ENCODE results near the gene EPO. TPM values are rescaled to one million over a fixed set of nuclear protein-coding genes. Genes with fewer than 3 reads are reported as not detected.

Gene EPO
- total and polyA plus RNA-seq, 2 donors (not counting 1 experiment from before 2014, with no cell fraction given), result 0.10 TPM; not detected in 1

DNA sequence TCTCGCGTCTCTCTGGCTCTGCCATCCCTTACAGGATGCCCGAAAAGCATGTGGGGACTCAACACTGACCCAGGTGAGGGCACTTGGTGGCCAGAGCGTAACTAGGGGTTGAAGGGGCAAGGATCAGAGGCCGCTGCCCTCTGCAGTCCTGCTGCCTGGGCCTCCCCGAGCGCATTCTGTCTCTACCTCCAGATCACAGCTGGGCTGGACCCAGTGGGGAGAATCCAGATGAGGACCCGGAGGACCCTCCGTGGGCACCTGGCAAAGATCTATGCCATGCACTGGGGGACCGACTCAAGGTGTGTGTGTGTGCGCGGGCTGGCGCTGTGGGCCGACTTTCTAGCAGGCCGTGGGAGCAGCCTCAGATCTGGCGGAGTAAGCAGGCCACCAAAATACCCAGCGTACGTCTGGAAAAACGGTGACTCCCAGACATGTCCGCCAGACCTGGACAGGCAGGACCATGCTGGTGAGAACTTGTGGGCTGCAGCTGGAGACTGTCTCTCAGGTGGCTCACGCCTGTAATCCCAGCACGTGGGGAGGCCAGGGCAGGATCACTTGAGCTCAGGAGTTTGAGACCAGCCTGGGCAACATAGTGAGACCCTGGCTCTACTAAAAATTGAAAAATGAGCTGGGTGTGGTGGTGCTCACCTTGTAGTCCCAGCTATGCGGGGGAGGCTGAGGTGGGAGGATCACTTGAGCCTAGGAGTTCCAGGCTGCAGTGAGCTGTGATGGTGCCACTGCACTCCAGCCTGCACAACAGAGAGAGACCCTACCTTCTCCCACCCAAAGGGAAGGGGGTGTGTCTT, 43.6 kb upstream of the EPO start:
- TF ChIP-seq EZH2 (IDR thresholded peaks at IDR 0.05; ENCODE audit: borderline replicate concordance, insufficient read depth, low read depth, low read length, poor library complexity, severe bottlenecking), result no peak
- TF ChIP-seq, protein P1, sequence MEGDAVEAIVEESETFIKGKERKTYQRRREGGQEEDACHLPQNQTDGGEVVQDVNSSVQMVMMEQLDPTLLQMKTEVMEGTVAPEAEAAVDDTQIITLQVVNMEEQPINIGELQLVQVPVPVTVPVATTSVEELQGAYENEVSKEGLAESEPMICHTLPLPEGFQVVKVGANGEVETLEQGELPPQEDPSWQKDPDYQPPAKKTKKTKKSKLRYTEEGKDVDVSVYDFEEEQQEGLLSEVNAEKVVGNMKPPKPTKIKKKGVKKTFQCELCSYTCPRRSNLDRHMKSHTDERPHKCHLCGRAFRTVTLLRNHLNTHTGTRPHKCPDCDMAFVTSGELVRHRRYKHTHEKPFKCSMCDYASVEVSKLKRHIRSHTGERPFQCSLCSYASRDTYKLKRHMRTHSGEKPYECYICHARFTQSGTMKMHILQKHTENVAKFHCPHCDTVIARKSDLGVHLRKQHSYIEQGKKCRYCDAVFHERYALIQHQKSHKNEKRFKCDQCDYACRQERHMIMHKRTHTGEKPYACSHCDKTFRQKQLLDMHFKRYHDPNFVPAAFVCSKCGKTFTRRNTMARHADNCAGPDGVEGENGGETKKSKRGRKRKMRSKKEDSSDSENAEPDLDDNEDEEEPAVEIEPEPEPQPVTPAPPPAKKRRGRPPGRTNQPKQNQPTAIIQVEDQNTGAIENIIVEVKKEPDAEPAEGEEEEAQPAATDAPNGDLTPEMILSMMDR (IDR thresholded peaks at IDR 0.05), result no peak
- POLR2A ChIA-PET, result interaction anchor here (0.7 to 2.7 kb wide), 10 partner anchors 16 to 307 kb away, joined by 3 to 16 read pairs (median 5); partner anchors contain the start of genes FBXO24, LRCH4 and POP7
- H3K27me3 Mint-ChIP-seq, result no peaks in the 10 kb centered on the region
- H3K9me3 Mint-ChIP-seq (ENCODE audit: insufficient read depth), result no peaks in the 10 kb centered on the region
- ATAC-seq (ENCODE audit: low read depth) (no peak), DNase-seq (no peak)
- H3K27me3 ChIP-seq (replicated peaks in 1 of 4; ENCODE audit: control extremely low read depth in 1 of 4, control insufficient read depth in 3 of 4, insufficient read depth in 4 of 4, low read length in 3 of 4), result no peaks in the 10 kb centered on the region
- H3K36me3 ChIP-seq (replicated peaks in 1 of 2; ENCODE audit: control extremely low read depth in 1 of 2, control insufficient read depth in 1 of 2, extremely low read depth in 1 of 2, insufficient read depth in 2 of 2, low read length in 1 of 2), result peaks cover 0 to 43% of the 10 kb centered on the region in 2 experiments
- peak overlapping the region; percentile 85 for H3K4me2 ChIP-seq (replicated peaks; ENCODE audit: low read depth, low read length, poor library complexity, severe bottlenecking)
- WGBS (ENCODE audit: insufficient coverage), result 95% methylated on average over 22 of the region's 23 CpGs
- no peak overlapping the region for H3K4me3 ChIP-seq (ENCODE audit: control extremely low read depth in 1 of 5, extremely low read depth in 1 of 5, insufficient read depth in 1 of 5, low read depth in 2 of 5, low read length in 4 of 5)
- H3K9me3 ChIP-seq (ENCODE audit: control extremely low read depth in 1 of 3, control insufficient read depth in 2 of 3, insufficient read depth in 1 of 3, low read length in 2 of 3), result no peaks in the 10 kb centered on the region
- H3K27ac ChIP-seq (ENCODE audit: low read length in 2 of 2), result peak overlapping the region; percentile 78 to 97
- CTCF ChIA-PET, result interaction anchor here (1.1 to 4.7 kb wide), 4 partner anchors 14 to 208 kb away, joined by 3 to 53 read pairs (median 10); partner anchors contain the start of gene POP7
- intact Hi-C loops (cut with micrococcal nuclease), result loop anchor here (10.0 kb wide), 1 partner anchor 592 kb away; the partner anchor contains the start of genes COPS6 and ZNF3
- peak overlapping the region; percentile 54 for H2AFZ ChIP-seq (ENCODE audit: insufficient read depth, low read depth, low read length, poor library complexity, severe bottlenecking)
- H3K4me3 Mint-ChIP-seq, result peak overlapping the region; percentile 79
- H4K20me1 ChIP-seq (ENCODE audit: control insufficient read depth, insufficient read depth, low read length, poor library complexity, severe bottlenecking), result peaks cover 45% of the 10 kb centered on the region
- H3K4me1 ChIP-seq (ENCODE audit: control insufficient read depth in 2 of 2, insufficient read depth in 2 of 2, low read length in 2 of 2), result peaks cover 0 to 9% of the 10 kb centered on the region in 2 donors
- peak overlapping the region; percentile 97 for H3K9ac ChIP-seq (ENCODE audit: low read length)
- H3K4me1 Mint-ChIP-seq, result peaks cover 10% of the 10 kb centered on the region
- peak overlapping the region; percentile 85 for H3K27ac Mint-ChIP-seq
- peaks cover 12% of the 10 kb centered on the region for H3K79me2 ChIP-seq (ENCODE audit: control insufficient read depth, insufficient read depth, low read length)
